CD4-positive, alpha-beta T cell treated with Interferon alpha-2 for 1 hour (primary cell): ENCODE measurements around the gene NAT16.
"Not testable (repeated sequence)": the region's sequence is repeated elsewhere in the genome, so short reads cannot be mapped to it uniquely, and the experiment has no call there.

Experiments
- DNase-seq, 2 donors: peaks; one replicate each; pipeline ENCODE4 v3.0.0-alpha.2; 2020 to 2022

The NAT16 gene

GRCh38 chr7:101125989-101126650, 54.0 kb downstream of the NAT16 start:
- peak in 1 of 2 donors; percentile 22 for DNase-seq

GRCh38 chr7:101124376-101125056, 55.6 kb downstream of the NAT16 start:
- no peak for DNase-seq

GRCh38 chr7:101123703-101124068, 56.4 kb downstream of the NAT16 start:
- no peak for DNase-seq

- no peak for DNase-seq
These were observed 57.0 kb downstream of the NAT16 start for GRCh38 chr7:101122933-101123702.

GRCh38 chr7:101121991-101122932, 57.8 kb downstream of the NAT16 start:
- no peak for DNase-seq

GRCh38 chr7:101121631-101121990, 58.5 kb downstream of the NAT16 start:
- not testable (repeated sequence) for DNase-seq
